GM21529 (cell line): ENCODE data around the gene ZNF564.
"Not testable (repeated sequence)": the region's sequence is repeated elsewhere in the genome, so short reads cannot be mapped to it uniquely, and the experiment has no call there.

Experiments
- ATAC-seq: cut with Tn5 transposase; IDR thresholded peaks from one replicate; pipeline ENCODE4 v1.9.1; 2021; ENCODE audit not compliant: unreplicated experiment

Gene ZNF564

GRCh38 chr19:12497032-12497431, 54.2 kb downstream of the ZNF564 start:
- ATAC-seq: no peak

- ATAC-seq: no peak
Observed at GRCh38 chr19:12496480-12496879, 54.8 kb downstream of the ZNF564 start.

GRCh38 chr19:12495002-12495802, 56.1 kb downstream of the ZNF564 start:
- peak; percentile 80 for ATAC-seq

GRCh38 chr19:12494260-12494860, 56.9 kb downstream of the ZNF564 start:
- no peak for ATAC-seq

GRCh38 chr19:12486265-12486783, 65.0 kb downstream of the ZNF564 start:
- ATAC-seq: not testable (repeated sequence)

- ATAC-seq: no peak
Observed at GRCh38 chr19:12485571-12485970, 65.7 kb downstream of the ZNF564 start.

GRCh38 chr19:12485052-12485416, 66.2 kb downstream of the ZNF564 start:
- peak; percentile 12 for ATAC-seq

GRCh38 chr19:12484371-12485051, 66.8 kb downstream of the ZNF564 start, which contains the start of gene ZNF709:
Gene ZNF709 (minus strand): TSS chr19:12484816. CDS start chr19:12484657, 159 bp downstream.
- ATAC-seq: peak; percentile 96

GRCh38 chr19:12484011-12484370, 67.3 kb downstream of the ZNF564 start:
- no peak for ATAC-seq

- ATAC-seq: no peak
Observed at GRCh38 chr19:12482509-12482886, 68.8 kb downstream of the ZNF564 start.

GRCh38 chr19:12481781-12482508, 69.3 kb downstream of the ZNF564 start:
- ATAC-seq: no peak

- ATAC-seq: no peak
Observed at GRCh38 chr19:12478234-12478941, 72.9 kb downstream of the ZNF564 start.
